Smooth muscle cell (in vitro differentiated cells): ENCODE results near the gene VWC2. TPM values are rescaled to one million over a fixed set of nuclear protein-coding genes. Genes with fewer than 3 reads are reported as not detected.

Source experiments
- DNase-seq: peaks from one replicate; lab custom pipeline; 2025; ENCODE audit not compliant: unreplicated experiment; lab: John Stamatoyannopoulos, UW
- H2AFZ ChIP-seq: fragments of 200-600 bp; sonication (generic); 2 replicates; pipeline ENCODE4 v1.6.0; 2016; ENCODE audit warnings: antibody characterized with exemption, low read depth, mild to moderate bottlenecking
- H3F3A ChIP-seq: fragments of 200-600 bp; sonication (generic); 2 replicates; pipeline ENCODE4 v1.6.0; 2017; ENCODE audit warnings: antibody characterized with exemption, low read depth
- H3K27ac ChIP-seq: fragments of 200-600 bp; sonication (generic); 2 replicates; pipeline ENCODE4 v1.5.1; 2016; ENCODE audit warnings: low read depth, mild to moderate bottlenecking
- H3K27me3 ChIP-seq: fragments of 200-600 bp; sonication (generic); 2 replicates; pipeline ENCODE4 v1.6.1; 2016; ENCODE audit warnings: low read depth, mild to moderate bottlenecking
- H3K36me3 ChIP-seq: fragments of 200-600 bp; sonication (generic); 2 replicates; pipeline ENCODE4 v1.5.1; 2016; ENCODE audit warnings: low read depth
- H3K4me1 ChIP-seq: fragments of 200-600 bp; sonication (generic); 2 replicates; pipeline ENCODE4 v1.5.1; 2016; ENCODE audit warnings: low read depth
- H3K4me2 ChIP-seq: fragments of 200-600 bp; sonication (generic); 2 replicates; pipeline ENCODE4 v1.6.0; 2016; ENCODE audit warnings: mild to moderate bottlenecking
- H3K4me3 ChIP-seq: fragments of 200-600 bp; sonication (generic); 2 replicates; pipeline ENCODE4 v1.5.1; 2016; ENCODE audit warnings: mild to moderate bottlenecking
- H3K79me2 ChIP-seq: fragments of 200-600 bp; sonication (generic); 2 replicates; pipeline ENCODE4 v1.6.0; 2016; ENCODE audit warnings: low read depth, mild to moderate bottlenecking
- H3K9ac ChIP-seq: fragments of 200-600 bp; sonication (generic); 2 replicates; pipeline ENCODE4 v1.6.0; 2016; ENCODE audit warnings: low read depth
- H3K9me3 ChIP-seq: fragments of 200-600 bp; sonication (generic); replicated peaks from 2 replicates; pipeline ENCODE4 v1.5.1; 2016; ENCODE audit warnings: low read depth
- H4K20me1 ChIP-seq: fragments of 200-600 bp; sonication (generic); 2 replicates; pipeline ENCODE4 v1.6.0; 2016; ENCODE audit warnings: low read depth
- WGBS: methylation state at CpG from one replicate; pipeline ENCODE4 v1.1.7; 2016; ENCODE audit warnings: low lambda C conversion rate; 5-methylcytosine and 5-hydroxymethylcytosine counted together
- polyA plus RNA-seq: library from polyadenylated mRNA; unstranded; fragments of >200 nt; fragmentation: Nextera tagmentation; extraction: Ambion mirVana; gene quantifications from 2 replicates; pipeline ENCODE4 v1.2.1, GENCODE V29; 2016
- total RNA-seq: library from RNA; depleted of rRNA; stranded (reverse); fragments of >200 nt; gene quantifications from 2 replicates; pipeline ENCODE4 v1.2.3, GENCODE V29; 2014
- TF ChIP-seq, protein P1 (sequence below): fragments of 200-600 bp; sonication (generic); IDR thresholded peaks from 2 replicates; pipeline ENCODE4 v1.5.1; 2017; ENCODE audit warnings: borderline replicate concordance, mild to moderate bottlenecking, antibody characterized with exemption; ENCODE audit not compliant: insufficient read depth, poor library complexity, severe bottlenecking

VWC2 gene
- total and polyA plus RNA-seq, 2 experiments from 2014 or later, result not detected

DNA sequence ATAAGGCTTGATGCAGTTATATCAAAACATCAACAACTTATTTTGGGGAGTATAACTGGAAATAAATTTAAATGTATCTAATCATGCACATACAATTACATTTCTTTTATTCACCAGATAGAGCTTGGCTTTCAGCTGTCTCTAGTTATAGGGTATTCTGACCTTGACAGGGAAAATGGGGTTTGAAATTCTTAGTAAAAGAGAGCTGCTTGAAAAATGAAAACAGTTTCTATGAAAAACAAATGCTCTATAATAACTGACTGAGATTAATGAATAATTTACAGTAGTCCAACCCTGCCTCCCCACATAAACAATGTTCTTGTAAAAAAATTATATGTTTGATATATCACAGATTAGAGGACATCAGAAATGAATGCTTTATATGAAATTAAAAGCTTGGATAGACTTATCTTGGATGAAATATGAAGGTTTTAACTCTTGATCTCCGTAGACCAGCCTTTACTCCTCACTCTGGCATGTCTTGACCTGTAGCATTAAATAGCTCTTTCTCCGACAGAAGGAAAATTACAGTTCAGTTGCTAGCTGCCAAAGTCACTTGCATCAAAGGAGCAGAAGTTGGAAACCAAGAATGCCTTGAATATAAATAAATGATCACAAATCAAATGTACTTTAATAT lies 32.1 kb downstream of the VWC2 start:
- Histone ChIP-seq H3K27me3 (no peaks in the 10 kb centered on the region), H3K27ac (no peak overlapping the region), H3K9me3 (no peaks in the 10 kb centered on the region), H3K79me2 (no peaks in the 10 kb centered on the region), H3K4me3 (no peak overlapping the region), H2AFZ (no peak overlapping the region), H3K36me3 (no peaks in the 10 kb centered on the region), H3F3A (no peaks in the 10 kb centered on the region), H3K4me1 (no peaks in the 10 kb centered on the region), H3K9ac (no peak overlapping the region), H4K20me1 (no peaks in the 10 kb centered on the region), H3K4me2 (no peak overlapping the region)
- no peak for DNase-seq
- 67% methylated on average over 2 of the region's 2 CpGs for WGBS
- TF ChIP-seq, protein P1, sequence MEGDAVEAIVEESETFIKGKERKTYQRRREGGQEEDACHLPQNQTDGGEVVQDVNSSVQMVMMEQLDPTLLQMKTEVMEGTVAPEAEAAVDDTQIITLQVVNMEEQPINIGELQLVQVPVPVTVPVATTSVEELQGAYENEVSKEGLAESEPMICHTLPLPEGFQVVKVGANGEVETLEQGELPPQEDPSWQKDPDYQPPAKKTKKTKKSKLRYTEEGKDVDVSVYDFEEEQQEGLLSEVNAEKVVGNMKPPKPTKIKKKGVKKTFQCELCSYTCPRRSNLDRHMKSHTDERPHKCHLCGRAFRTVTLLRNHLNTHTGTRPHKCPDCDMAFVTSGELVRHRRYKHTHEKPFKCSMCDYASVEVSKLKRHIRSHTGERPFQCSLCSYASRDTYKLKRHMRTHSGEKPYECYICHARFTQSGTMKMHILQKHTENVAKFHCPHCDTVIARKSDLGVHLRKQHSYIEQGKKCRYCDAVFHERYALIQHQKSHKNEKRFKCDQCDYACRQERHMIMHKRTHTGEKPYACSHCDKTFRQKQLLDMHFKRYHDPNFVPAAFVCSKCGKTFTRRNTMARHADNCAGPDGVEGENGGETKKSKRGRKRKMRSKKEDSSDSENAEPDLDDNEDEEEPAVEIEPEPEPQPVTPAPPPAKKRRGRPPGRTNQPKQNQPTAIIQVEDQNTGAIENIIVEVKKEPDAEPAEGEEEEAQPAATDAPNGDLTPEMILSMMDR, result no peak

DNA sequence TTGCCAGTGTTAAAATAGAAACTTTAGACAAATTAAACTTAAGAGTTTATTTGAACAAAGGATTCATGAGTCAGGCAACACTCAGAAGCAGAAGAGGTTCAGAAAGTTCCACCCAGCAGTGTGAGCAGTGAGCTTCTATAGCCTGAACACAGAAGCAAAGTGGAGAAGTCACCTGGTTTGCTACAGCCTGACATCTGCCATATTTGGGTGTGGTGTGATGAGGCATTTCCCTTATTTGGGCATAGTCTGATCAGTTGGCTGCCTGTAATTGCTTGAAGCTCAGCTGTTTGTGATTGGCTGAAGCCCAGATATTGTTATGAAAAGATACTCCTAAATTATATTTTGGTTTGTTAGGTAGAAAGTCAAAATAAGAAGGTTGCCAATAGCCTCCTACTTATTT lies 39.1 kb downstream of the VWC2 start:
- TF ChIP-seq, protein P1, result no peak
- H3K27ac ChIP-seq, result no peak overlapping the region
- no peak overlapping the region for H3K4me2 ChIP-seq
- no peaks in the 10 kb centered on the region for H3K4me1 ChIP-seq
- H2AFZ ChIP-seq, result no peak overlapping the region
- no peaks in the 10 kb centered on the region for H3K79me2 ChIP-seq
- H4K20me1 ChIP-seq, result no peaks in the 10 kb centered on the region
- no peaks in the 10 kb centered on the region for H3K27me3 ChIP-seq
- H3F3A ChIP-seq, result no peaks in the 10 kb centered on the region
- H3K4me3 ChIP-seq, result no peak overlapping the region
- no peak overlapping the region for H3K9ac ChIP-seq
- no peak for DNase-seq
- H3K36me3 ChIP-seq, result no peaks in the 10 kb centered on the region
- H3K9me3 ChIP-seq, result no peaks in the 10 kb centered on the region

GRCh38 chr7:49817279-49817678 lies 43.8 kb downstream of the VWC2 start:
- H3K4me1 ChIP-seq, result no peaks in the 10 kb centered on the region
- TF ChIP-seq, protein P1, result no peak
- no peaks in the 10 kb centered on the region for H3K36me3 ChIP-seq
- no peak overlapping the region for H3K27ac ChIP-seq
- H3K79me2 ChIP-seq, result no peaks in the 10 kb centered on the region
- no peak for DNase-seq
- H2AFZ ChIP-seq, result no peak overlapping the region
- H3F3A ChIP-seq, result no peaks in the 10 kb centered on the region
- no peak overlapping the region for H3K4me2 ChIP-seq
- no peaks in the 10 kb centered on the region for H3K27me3 ChIP-seq
- H3K4me3 ChIP-seq, result no peak overlapping the region
- H3K9ac ChIP-seq, result no peak overlapping the region
- WGBS, result 83% methylated on average over 1 of the region's 1 CpG
- no peaks in the 10 kb centered on the region for H3K9me3 ChIP-seq
- no peaks in the 10 kb centered on the region for H4K20me1 ChIP-seq

- H4K20me1 ChIP-seq, result no peaks in the 10 kb centered on the region
- H3K27ac ChIP-seq, result no peak overlapping the region
- H3F3A ChIP-seq, result no peaks in the 10 kb centered on the region
- H3K27me3 ChIP-seq, result no peaks in the 10 kb centered on the region
- DNase-seq, result no peak
- TF ChIP-seq, protein P1, result no peak
- H3K9me3 ChIP-seq, result no peaks in the 10 kb centered on the region
- no peak overlapping the region for H2AFZ ChIP-seq
- no peaks in the 10 kb centered on the region for H3K36me3 ChIP-seq
- no peak overlapping the region for H3K4me3 ChIP-seq
- H3K4me1 ChIP-seq, result no peaks in the 10 kb centered on the region
- no peak overlapping the region for H3K4me2 ChIP-seq
- no peak overlapping the region for H3K9ac ChIP-seq
- H3K79me2 ChIP-seq, result no peaks in the 10 kb centered on the region
Measured at GRCh38 chr7:49821181-49821580, 47.7 kb downstream of the VWC2 start.
